ENCODE data around the gene RPS6KC1. TPM values are rescaled to one million over a fixed set of nuclear protein-coding genes. Genes with fewer than 3 reads are reported as not detected.
A peak's percentile ranks its signal among the peaks of the same experiment; 100 is the strongest.

Gene RPS6KC1
- total and polyA plus RNA-seq, 2 donors (not counting 1 experiment from before 2014, with no cell fraction given) = 2.4 to 19.0 TPM

GRCh38 chr1:213244664-213245091, 193.6 kb downstream of the RPS6KC1 start:
- POLR2A ChIA-PET = no interaction called here
- CTCF ChIA-PET = interaction anchor here (1.2 to 1.4 kb wide), 2 partner anchors 17 to 1085 kb away, joined by 3 read pairs; no protein-coding TSS in a partner anchor
- H3K4me3 ChIP-seq (ENCODE audit: control extremely low read depth in 1 of 5, extremely low read depth in 1 of 5, insufficient read depth in 1 of 5, low read depth in 2 of 5, low read length in 4 of 5) = no peak overlapping the region

More at GRCh38 chr1:213244664-213245091, 193.6 kb downstream of the RPS6KC1 start:
- H3K36me3 ChIP-seq (replicated peaks in 1 of 2; ENCODE audit: control extremely low read depth in 1 of 2, control insufficient read depth in 1 of 2, extremely low read depth in 1 of 2, insufficient read depth in 2 of 2, low read length in 1 of 2) = no peaks in the 10 kb centered on the region
- Mint-ChIP-seq H3K4me3 (no peak overlapping the region), H3K9me3 (ENCODE audit: insufficient read depth) (no peaks in the 10 kb centered on the region), H3K4me1 (no peaks in the 10 kb centered on the region), H3K27ac (no peak overlapping the region), H3K27me3 (no peaks in the 10 kb centered on the region)
- no peak overlapping the region for H2AFZ ChIP-seq (ENCODE audit: insufficient read depth, low read depth, low read length, poor library complexity, severe bottlenecking)
- intact Hi-C loops (cut with micrococcal nuclease) = no loop called here
- no CpG with 5 or more reads among the region's 3 CpGs for WGBS (ENCODE audit: insufficient coverage)
- no peaks in the 10 kb centered on the region for H4K20me1 ChIP-seq (ENCODE audit: control insufficient read depth, insufficient read depth, low read length, poor library complexity, severe bottlenecking)
- ATAC-seq (ENCODE audit: low read depth) (no peak), DNase-seq (peak; percentile 50)
- no peak for TF ChIP-seq EZH2 (IDR thresholded peaks at IDR 0.05; ENCODE audit: borderline replicate concordance, insufficient read depth, low read depth, low read length, poor library complexity, severe bottlenecking)
- peak; percentile 99 for TF ChIP-seq CTCF (IDR thresholded peaks at IDR 0.05)
- no peaks in the 10 kb centered on the region for H3K4me1 ChIP-seq (ENCODE audit: control insufficient read depth in 2 of 2, insufficient read depth in 2 of 2, low read length in 2 of 2)
- no peak overlapping the region for H3K4me2 ChIP-seq (replicated peaks; ENCODE audit: low read depth, low read length, poor library complexity, severe bottlenecking)
- H3K27ac ChIP-seq (ENCODE audit: low read length in 2 of 2) = no peak overlapping the region
- H3K79me2 ChIP-seq (ENCODE audit: control insufficient read depth, insufficient read depth, low read length) = no peaks in the 10 kb centered on the region
- H3K27me3 ChIP-seq (replicated peaks in 1 of 4; ENCODE audit: control extremely low read depth in 1 of 4, control insufficient read depth in 3 of 4, insufficient read depth in 4 of 4, low read length in 3 of 4) = no peaks in the 10 kb centered on the region
- H3K9ac ChIP-seq (ENCODE audit: low read length) = no peak overlapping the region
- no peaks in the 10 kb centered on the region for H3K9me3 ChIP-seq (ENCODE audit: control extremely low read depth in 1 of 3, control insufficient read depth in 2 of 3, insufficient read depth in 1 of 3, low read length in 2 of 3)
